ENCODE data around the gene PWWP2B.

PWWP2B gene

GRCh38 chr10:132447446-132448247 is 50.6 kb downstream of the PWWP2B start:
- DNase-seq (ENCODE audit: low spot score), result peak; percentile 81

GRCh38 chr10:132448248-132448731 is 51.3 kb downstream of the PWWP2B start:
- peak; percentile 90 for DNase-seq (ENCODE audit: low spot score)

GRCh38 chr10:132449051-132449810 is 52.2 kb downstream of the PWWP2B start:
- DNase-seq (ENCODE audit: low spot score), result no peak

GRCh38 chr10:132449811-132450181 is 52.8 kb downstream of the PWWP2B start:
- DNase-seq (ENCODE audit: low spot score), result no peak

- DNase-seq (ENCODE audit: low spot score), result no peak
Observed at GRCh38 chr10:132450466-132450824, 53.4 kb downstream of the PWWP2B start.

- no peak for DNase-seq (ENCODE audit: low spot score)
Observed at GRCh38 chr10:132450825-132451505, 54.0 kb downstream of the PWWP2B start.

- DNase-seq (ENCODE audit: low spot score), result no peak
Observed at GRCh38 chr10:132451506-132452215, 54.7 kb downstream of the PWWP2B start.

- no peak for DNase-seq (ENCODE audit: low spot score)
Observed at GRCh38 chr10:132452216-132452650, 55.2 kb downstream of the PWWP2B start.

- DNase-seq (ENCODE audit: low spot score), result peak; percentile 93
Observed at GRCh38 chr10:132452651-132453469, 55.9 kb downstream of the PWWP2B start.

GRCh38 chr10:132453470-132453861 is 56.5 kb downstream of the PWWP2B start:
- no peak for DNase-seq (ENCODE audit: low spot score)

- no peak for DNase-seq (ENCODE audit: low spot score)
Observed at GRCh38 chr10:132454296-132455198, 57.5 kb downstream of the PWWP2B start.

GRCh38 chr10:132455441-132455971 is 58.5 kb downstream of the PWWP2B start:
- no peak for DNase-seq (ENCODE audit: low spot score)

GRCh38 chr10:132455986-132456847 is 59.2 kb downstream of the PWWP2B start:
- DNase-seq (ENCODE audit: low spot score), result no peak

- no peak for DNase-seq (ENCODE audit: low spot score)
Observed at GRCh38 chr10:132456881-132457280, 59.9 kb downstream of the PWWP2B start.

- DNase-seq (ENCODE audit: low spot score), result no peak
Observed at GRCh38 chr10:132457328-132458070, 60.5 kb downstream of the PWWP2B start.

GRCh38 chr10:132458071-132458585 is 61.1 kb downstream of the PWWP2B start:
- DNase-seq (ENCODE audit: low spot score), result no peak

GRCh38 chr10:132458586-132459300 is 61.7 kb downstream of the PWWP2B start:
- DNase-seq (ENCODE audit: low spot score), result peak; percentile 85

All from ecto neural progenitor cell (in vitro differentiated cells).